ENCODE measurements around the gene ADAMTS15.

Gene ADAMTS15

DNA sequence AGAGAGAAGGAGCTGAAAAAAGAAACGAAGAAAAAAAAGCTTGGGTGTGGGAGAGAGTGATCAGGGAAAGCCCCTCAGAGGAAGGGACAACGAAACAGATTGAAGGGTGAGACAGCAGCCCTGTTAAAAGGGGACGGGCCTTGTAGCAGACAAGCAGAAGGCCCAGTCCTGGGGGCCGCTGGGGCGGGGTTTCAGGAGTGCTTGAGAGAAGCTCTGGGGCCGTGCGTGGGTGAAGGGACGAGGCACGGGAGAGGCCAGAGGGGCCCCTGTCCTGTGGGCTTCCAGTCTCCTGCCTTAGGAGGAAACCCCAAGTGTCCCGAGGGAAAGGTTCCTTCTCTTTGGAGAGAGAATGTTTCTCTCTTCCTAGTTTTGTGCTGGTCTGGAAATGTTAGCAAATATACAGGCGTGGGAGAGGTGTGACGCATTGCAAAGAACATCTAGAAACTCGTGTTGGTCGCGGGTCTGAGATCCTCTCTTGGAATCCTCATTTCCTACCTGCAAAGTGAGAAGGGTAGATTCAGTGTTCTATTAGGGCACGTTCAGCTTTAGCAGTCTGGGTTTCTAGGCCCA is 28.6 kb downstream of the ADAMTS15 start:
- Histone ChIP-seq H2BK15ac (ENCODE audit: low read depth, poor library complexity, severe bottlenecking) (peak overlapping the region; percentile 88), H3K4me2 (ENCODE audit: low read length, poor library complexity, severe bottlenecking) (no peak overlapping the region), H3K79me1 (replicated peaks; ENCODE audit: low read length, poor library complexity, severe bottlenecking) (no peaks in the 10 kb centered on the region), H3K9me3 (ENCODE audit: control insufficient read depth, low read length) (no peaks in the 10 kb centered on the region), H2AFZ (ENCODE audit: low read depth, low read length) (no peak overlapping the region), H3K23ac (ENCODE audit: low read length in 2 of 2) (no peak overlapping the region), H2BK120ac (ENCODE audit: low read depth, low read length) (peak overlapping the region; percentile 65), H4K8ac (ENCODE audit: low read length) (no peak overlapping the region), H3K36me3 (ENCODE audit: control insufficient read depth in 1 of 2, insufficient read depth in 2 of 2, low read depth in 1 of 2, low read length in 2 of 2) (peaks cover 23 to 60% of the 10 kb centered on the region in 2 experiments), H3K9ac (ENCODE audit: low read length) (peak overlapping the region; percentile 81), H3K4me3 (ENCODE audit: insufficient read depth in 1 of 2, low read depth in 1 of 2, low read length in 2 of 2) (no peak overlapping the region), H2AK5ac (ENCODE audit: low read length, severe bottlenecking) (peak overlapping the region; percentile 83), H3K4ac (ENCODE audit: low read depth in 1 of 2, low read length in 2 of 2) (peak overlapping the region in 1 of 2 experiments; percentile 30), H2BK5ac (ENCODE audit: low read depth, low read length, poor library complexity, severe bottlenecking) (peak overlapping the region; percentile 4), H3K27ac (ENCODE audit: low read length, poor library complexity, severe bottlenecking) (peak overlapping the region; percentile 98), H3K4me1 (ENCODE audit: control insufficient read depth, insufficient read depth, low read depth, low read length) (peaks cover 37% of the 10 kb centered on the region), H2BK12ac (ENCODE audit: low read length in 2 of 2) (peak overlapping the region in 1 of 2 experiments; percentile 75), H4K91ac (ENCODE audit: low read length) (peak overlapping the region; percentile 66), H3K14ac (ENCODE audit: low read length in 2 of 2) (no peak overlapping the region), H3K27me3 (ENCODE audit: control insufficient read depth in 1 of 2, insufficient read depth in 1 of 2, low read length in 2 of 2) (no peaks in the 10 kb centered on the region), H3K18ac (ENCODE audit: low read depth in 1 of 2, low read length in 2 of 2) (peak overlapping the region in 1 of 2 experiments; percentile 74)
- 87% methylated on average over 16 of the region's 16 CpGs for WGBS
- DNase-seq, result no peak

DNA sequence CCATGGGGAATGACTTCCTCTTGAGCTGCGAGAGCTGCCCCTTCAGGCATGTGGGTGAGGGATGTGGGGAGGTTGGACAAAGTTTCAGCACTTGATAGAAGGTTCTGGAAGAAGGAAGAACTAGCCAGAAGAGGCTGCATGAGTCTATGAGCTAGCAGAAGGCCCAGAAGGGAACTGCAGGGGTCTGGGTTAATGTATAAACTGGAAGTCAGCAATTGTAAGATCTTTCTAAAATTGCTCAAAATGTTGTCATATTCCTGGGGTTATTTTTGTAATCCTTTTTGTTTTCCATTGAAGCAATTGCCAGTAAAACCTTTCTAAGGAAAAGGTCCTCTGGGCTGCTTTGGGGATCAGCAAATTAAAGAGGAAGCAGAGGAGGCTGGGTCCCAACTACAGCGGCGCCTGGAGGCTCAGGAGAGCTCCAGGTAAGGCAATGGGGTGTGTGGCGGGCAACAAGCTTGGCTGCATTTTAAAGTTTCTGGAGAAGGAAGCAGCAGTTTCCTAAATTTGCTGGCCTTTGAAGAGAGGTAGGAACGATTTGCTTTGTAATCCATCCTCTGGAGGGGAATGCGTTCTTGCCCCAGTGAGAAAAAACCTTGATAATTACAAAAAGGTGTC is 29.2 kb downstream of the ADAMTS15 start:
- 47% methylated on average over 6 of the region's 6 CpGs for WGBS
- H3K4me1 ChIP-seq (ENCODE audit: control insufficient read depth, insufficient read depth, low read depth, low read length), result peaks cover 37% of the 10 kb centered on the region

DNA sequence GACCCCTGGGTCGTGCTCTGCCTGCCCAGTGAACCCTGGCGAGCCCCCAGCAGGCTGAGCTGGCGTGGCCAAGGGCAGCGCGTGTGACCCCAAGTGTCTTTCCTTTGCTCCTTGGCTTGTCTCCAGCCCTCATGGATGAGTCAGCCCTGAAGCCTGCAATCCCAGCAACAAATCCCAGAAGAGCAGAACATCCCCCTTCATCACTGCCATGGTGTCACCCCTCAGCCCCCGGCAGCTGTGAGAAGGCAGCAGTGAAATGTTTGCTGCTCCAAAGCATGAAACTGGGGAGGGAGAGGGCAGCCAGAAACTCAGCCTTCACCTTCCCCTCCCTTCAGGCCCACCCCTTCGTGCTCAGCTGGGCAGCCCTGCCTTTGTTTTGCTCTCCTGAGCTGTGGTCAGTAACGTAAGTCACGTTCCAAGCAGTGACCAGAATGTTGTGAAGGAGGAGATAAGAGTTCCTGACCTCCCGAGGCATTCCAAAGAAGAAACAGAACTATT is 29.8 kb downstream of the ADAMTS15 start:
- peak overlapping the region; percentile 53 for H3K4me2 ChIP-seq (ENCODE audit: low read length, poor library complexity, severe bottlenecking)
- H3K27ac ChIP-seq (ENCODE audit: low read length, poor library complexity, severe bottlenecking), result peak overlapping the region; percentile 98
- H4K8ac ChIP-seq (ENCODE audit: low read length), result no peak overlapping the region
- no peak overlapping the region for H2AFZ ChIP-seq (ENCODE audit: low read depth, low read length)
- no peaks in the 10 kb centered on the region for H3K79me1 ChIP-seq (replicated peaks; ENCODE audit: low read length, poor library complexity, severe bottlenecking)
- H2AK5ac ChIP-seq (ENCODE audit: low read length, severe bottlenecking), result no peak overlapping the region
- WGBS, result 2% methylated on average over 9 of the region's 10 CpGs
- no peak overlapping the region for H2BK120ac ChIP-seq (ENCODE audit: low read depth, low read length)
- peak overlapping the region in 1 of 2 experiments; percentile 87 for H3K4ac ChIP-seq (ENCODE audit: low read depth in 1 of 2, low read length in 2 of 2)
- no peak overlapping the region for H3K14ac ChIP-seq (ENCODE audit: low read length in 2 of 2)
- no peak overlapping the region for H4K91ac ChIP-seq (ENCODE audit: low read length)
- peak overlapping the region; percentile 81 for H3K9ac ChIP-seq (ENCODE audit: low read length)
- peaks cover 37% of the 10 kb centered on the region for H3K4me1 ChIP-seq (ENCODE audit: control insufficient read depth, insufficient read depth, low read depth, low read length)
- H3K9me3 ChIP-seq (ENCODE audit: control insufficient read depth, low read length), result no peaks in the 10 kb centered on the region
- H2BK5ac ChIP-seq (ENCODE audit: low read depth, low read length, poor library complexity, severe bottlenecking), result peak overlapping the region; percentile 87
- peak overlapping the region; percentile 6 to 90 for H3K18ac ChIP-seq (ENCODE audit: low read depth in 1 of 2, low read length in 2 of 2)
- peak; percentile 96 for DNase-seq
- H2BK15ac ChIP-seq (ENCODE audit: low read depth, poor library complexity, severe bottlenecking), result peak overlapping the region; percentile 44
- H3K23ac ChIP-seq (ENCODE audit: low read length in 2 of 2), result no peak overlapping the region
- H2BK12ac ChIP-seq (ENCODE audit: low read length in 2 of 2), result peak overlapping the region in 1 of 2 experiments; percentile 79
- H3K36me3 ChIP-seq (ENCODE audit: control insufficient read depth in 1 of 2, insufficient read depth in 2 of 2, low read depth in 1 of 2, low read length in 2 of 2), result peaks cover 10 to 49% of the 10 kb centered on the region in 2 experiments
- no peaks in the 10 kb centered on the region for H3K27me3 ChIP-seq (ENCODE audit: control insufficient read depth in 1 of 2, insufficient read depth in 1 of 2, low read length in 2 of 2)
- peak overlapping the region in 1 of 2 experiments; percentile 25 for H3K4me3 ChIP-seq (ENCODE audit: insufficient read depth in 1 of 2, low read depth in 1 of 2, low read length in 2 of 2)

More for the DNA sequence above, 29.2 kb downstream of the ADAMTS15 start:
- H3K4ac ChIP-seq (ENCODE audit: low read depth in 1 of 2, low read length in 2 of 2), result peak overlapping the region in 1 of 2 experiments; percentile 53
- H2AFZ ChIP-seq (ENCODE audit: low read depth, low read length), result no peak overlapping the region
- no peaks in the 10 kb centered on the region for H3K9me3 ChIP-seq (ENCODE audit: control insufficient read depth, low read length)
- H4K91ac ChIP-seq (ENCODE audit: low read length), result peak overlapping the region; percentile 66
- peak overlapping the region; percentile 87 for H2BK5ac ChIP-seq (ENCODE audit: low read depth, low read length, poor library complexity, severe bottlenecking)
- peak overlapping the region; percentile 69 to 74 for H3K18ac ChIP-seq (ENCODE audit: low read depth in 1 of 2, low read length in 2 of 2)
- no peaks in the 10 kb centered on the region for H3K27me3 ChIP-seq (ENCODE audit: control insufficient read depth in 1 of 2, insufficient read depth in 1 of 2, low read length in 2 of 2)
- no peak overlapping the region for H3K4me3 ChIP-seq (ENCODE audit: insufficient read depth in 1 of 2, low read depth in 1 of 2, low read length in 2 of 2)
- H3K79me1 ChIP-seq (replicated peaks; ENCODE audit: low read length, poor library complexity, severe bottlenecking), result no peaks in the 10 kb centered on the region
- peaks cover 16 to 54% of the 10 kb centered on the region in 2 experiments for H3K36me3 ChIP-seq (ENCODE audit: control insufficient read depth in 1 of 2, insufficient read depth in 2 of 2, low read depth in 1 of 2, low read length in 2 of 2)
- H3K4me2 ChIP-seq (ENCODE audit: low read length, poor library complexity, severe bottlenecking), result peak overlapping the region; percentile 53
- peak overlapping the region; percentile 81 for H3K9ac ChIP-seq (ENCODE audit: low read length)
- H2AK5ac ChIP-seq (ENCODE audit: low read length, severe bottlenecking), result peak overlapping the region; percentile 83
- DNase-seq, result peak; percentile 31
- H3K23ac ChIP-seq (ENCODE audit: low read length in 2 of 2), result no peak overlapping the region
- H2BK120ac ChIP-seq (ENCODE audit: low read depth, low read length), result no peak overlapping the region
- H4K8ac ChIP-seq (ENCODE audit: low read length), result peak overlapping the region; percentile 45
- no peak overlapping the region for H2BK15ac ChIP-seq (ENCODE audit: low read depth, poor library complexity, severe bottlenecking)
- H3K27ac ChIP-seq (ENCODE audit: low read length, poor library complexity, severe bottlenecking), result peak overlapping the region; percentile 98
- no peak overlapping the region for H3K14ac ChIP-seq (ENCODE audit: low read length in 2 of 2)
- peak overlapping the region; percentile 59 to 60 for H2BK12ac ChIP-seq (ENCODE audit: low read length in 2 of 2)

GRCh38 chr11:130478881-130479280 is 30.4 kb downstream of the ADAMTS15 start:
- Histone ChIP-seq H2BK15ac (ENCODE audit: low read depth, poor library complexity, severe bottlenecking) (peak overlapping the region; percentile 82), H3K4me1 (ENCODE audit: control insufficient read depth, insufficient read depth, low read depth, low read length) (peaks cover 37% of the 10 kb centered on the region), H3K36me3 (ENCODE audit: control insufficient read depth in 1 of 2, insufficient read depth in 2 of 2, low read depth in 1 of 2, low read length in 2 of 2) (peaks cover 4 to 42% of the 10 kb centered on the region in 2 experiments), H3K27ac (ENCODE audit: low read length, poor library complexity, severe bottlenecking) (peak overlapping the region; percentile 98), H2BK12ac (ENCODE audit: low read length in 2 of 2) (peak overlapping the region; percentile 95 to 99), H3K4ac (ENCODE audit: low read depth in 1 of 2, low read length in 2 of 2) (peak overlapping the region; percentile 61 to 63), H4K91ac (ENCODE audit: low read length) (peak overlapping the region; percentile 93), H3K18ac (ENCODE audit: low read depth in 1 of 2, low read length in 2 of 2) (peak overlapping the region; percentile 76 to 77), H3K9me3 (ENCODE audit: control insufficient read depth, low read length) (no peaks in the 10 kb centered on the region), H3K23ac (ENCODE audit: low read length in 2 of 2) (no peak overlapping the region), H3K14ac (ENCODE audit: low read length in 2 of 2) (peak overlapping the region in 1 of 2 experiments; percentile 53), H2AFZ (ENCODE audit: low read depth, low read length) (no peak overlapping the region), H2BK5ac (ENCODE audit: low read depth, low read length, poor library complexity, severe bottlenecking) (peak overlapping the region; percentile 83), H4K8ac (ENCODE audit: low read length) (peak overlapping the region; percentile 78), H2BK120ac (ENCODE audit: low read depth, low read length) (peak overlapping the region; percentile 76), H3K9ac (ENCODE audit: low read length) (peak overlapping the region; percentile 81), H3K4me3 (ENCODE audit: insufficient read depth in 1 of 2, low read depth in 1 of 2, low read length in 2 of 2) (no peak overlapping the region), H3K27me3 (ENCODE audit: control insufficient read depth in 1 of 2, insufficient read depth in 1 of 2, low read length in 2 of 2) (no peaks in the 10 kb centered on the region), H3K4me2 (ENCODE audit: low read length, poor library complexity, severe bottlenecking) (peak overlapping the region; percentile 34), H3K79me1 (replicated peaks; ENCODE audit: low read length, poor library complexity, severe bottlenecking) (no peaks in the 10 kb centered on the region), H2AK5ac (ENCODE audit: low read length, severe bottlenecking) (peak overlapping the region; percentile 86)
- 41% methylated on average over 4 of the region's 4 CpGs for WGBS
- DNase-seq, result peak; percentile 74
